GM23338 (cell line): Measurements from ENCODE around the gene NRCAM. TPM values are rescaled to one million over a fixed set of nuclear protein-coding genes. Genes with fewer than 3 reads are reported as not detected.

Experiments
- ATAC-seq: fragments of 200-7000 bp; cut with Tn5 transposase; 3 replicates; pipeline ENCODE4 v1.9.1; 2020
- DNase-seq: peaks from one replicate; pipeline ENCODE4 v3.0.0-alpha.2; 2015; ENCODE audit warnings: low spot score
- H2AFZ ChIP-seq: fragments of 200-600 bp; sonication (generic); 2 replicates; pipeline ENCODE4 v1.8.0; 2016; ENCODE audit warnings: antibody characterized with exemption, mild to moderate bottlenecking, moderate library complexity
- H3F3A ChIP-seq: fragments of 200-600 bp; sonication (generic); replicated peaks from 2 replicates; pipeline ENCODE4 v1.8.0; 2017; ENCODE audit warnings: antibody characterized with exemption, mixed run types, low read depth
- H3K27ac ChIP-seq: fragments of 200-600 bp; sonication (generic); 2 replicates; pipeline ENCODE4 v1.6.1; 2016; ENCODE audit warnings: low read depth
- H3K27me3 ChIP-seq: fragments of 200-600 bp; sonication (generic); 2 replicates; pipeline ENCODE4 v1.8.0; 2016; ENCODE audit warnings: mild to moderate bottlenecking, mixed run types, moderate library complexity; ENCODE audit not compliant: insufficient read depth
- H3K36me3 ChIP-seq: fragments of 200-600 bp; sonication (generic); 2 replicates; pipeline ENCODE4 v1.8.0; 2016; ENCODE audit warnings: mild to moderate bottlenecking; ENCODE audit not compliant: insufficient read depth
- H3K4me1 ChIP-seq: fragments of 200-600 bp; sonication (generic); 2 replicates; pipeline ENCODE4 v1.8.0; 2016; ENCODE audit warnings: mild to moderate bottlenecking, moderate library complexity; ENCODE audit not compliant: insufficient read depth
- H3K4me2 ChIP-seq: fragments of 200-600 bp; sonication (generic); 2 replicates; pipeline ENCODE4 v1.7.1; 2017; ENCODE audit warnings: mixed run types
- H3K4me3 ChIP-seq: fragments of 200-600 bp; sonication (generic); 2 replicates; pipeline ENCODE4 v1.6.1; 2016; ENCODE audit warnings: mixed run types
- H3K79me2 ChIP-seq: fragments of 200-600 bp; sonication (generic); replicated peaks from 2 replicates; pipeline ENCODE4 v1.8.0; 2017; ENCODE audit warnings: mild to moderate bottlenecking; ENCODE audit not compliant: insufficient read depth
- H3K9me2 ChIP-seq: fragments of 200-600 bp; sonication (generic); 2 replicates; pipeline ENCODE4 v1.8.0; 2017; ENCODE audit not compliant: insufficient read depth
- H4K20me1 ChIP-seq: fragments of 200-600 bp; sonication (generic); replicated peaks from 2 replicates; pipeline ENCODE4 v1.8.0; 2017; ENCODE audit warnings: mild to moderate bottlenecking; ENCODE audit not compliant: insufficient read depth
- H3K27ac Mint-ChIP-seq: 2 replicates; pipeline ENCODE4 v1.8.0; 2020; ENCODE audit warnings: inconsistent platforms, mild to moderate bottlenecking, moderate library complexity, mixed read lengths
- H3K27me3 Mint-ChIP-seq: 3 replicates; pipeline ENCODE4 v1.8.0; 2022; ENCODE audit warnings: low read depth, mild to moderate bottlenecking, moderate library complexity, mixed read lengths, inconsistent platforms; ENCODE audit not compliant: insufficient read depth, poor library complexity
- H3K36me3 Mint-ChIP-seq: 3 replicates; pipeline ENCODE4 v1.8.0; 2021; ENCODE audit warnings: low read depth, mild to moderate bottlenecking, inconsistent platforms, moderate library complexity, mixed read lengths
- H3K4me1 Mint-ChIP-seq: 3 replicates; pipeline ENCODE4 v1.8.0; 2020; ENCODE audit warnings: mild to moderate bottlenecking, inconsistent platforms, mixed read lengths
- H3K4me3 Mint-ChIP-seq: 3 replicates; pipeline ENCODE4 v1.8.0; 2021; ENCODE audit warnings: moderate library complexity, mild to moderate bottlenecking, inconsistent platforms, mixed read lengths
- H3K9me3 Mint-ChIP-seq: 3 replicates; pipeline ENCODE4 v1.8.0; 2020; ENCODE audit warnings: moderate library complexity, mild to moderate bottlenecking, inconsistent platforms, mixed read lengths
- CREB1 ChIP-seq: fragments of 250-450 bp; sonication (Bioruptor Pico); IDR thresholded peaks from 2 replicates; pipeline ENCODE4 v1.5.0; 2020; ENCODE audit warnings: low read depth, mild to moderate bottlenecking, moderate library complexity
- ETS1 ChIP-seq: IDR thresholded peaks from 2 replicates; pipeline ENCODE4 v1.6.1; 2016; ENCODE audit warnings: antibody characterized with exemption
- EZH2 ChIP-seq: fragments of 200-600 bp; sonication (generic); IDR thresholded peaks from one replicate; pipeline ENCODE4 v1.8.0; 2017; ENCODE audit warnings: antibody characterized with exemption, mild to moderate bottlenecking, low read depth; ENCODE audit not compliant: unreplicated experiment
- EZH2phosphoT487 ChIP-seq: fragments of 200-600 bp; sonication (generic); IDR thresholded peaks from one replicate; pipeline ENCODE4 v1.8.1; 2018; ENCODE audit warnings: antibody characterized with exemption; ENCODE audit not compliant: unreplicated experiment
- JUNB ChIP-seq: IDR thresholded peaks from one replicate; pipeline ENCODE4 v1.6.1; 2016; ENCODE audit warnings: antibody characterized with exemption; ENCODE audit not compliant: unreplicated experiment
- NANOG ChIP-seq: IDR thresholded peaks from 2 replicates; pipeline ENCODE4 v1.6.1; 2016; ENCODE audit warnings: antibody characterized with exemption, borderline replicate concordance
- POLR2AphosphoS5 ChIP-seq: IDR thresholded peaks from 2 replicates; pipeline ENCODE4 v1.6.1; 2016; ENCODE audit warnings: antibody characterized with exemption, low read depth
- REST ChIP-seq: IDR thresholded peaks from one replicate; pipeline ENCODE4 v1.6.1; 2018; ENCODE audit warnings: antibody characterized with exemption; ENCODE audit not compliant: unreplicated experiment
- STAT1 ChIP-seq: IDR thresholded peaks from one replicate; pipeline ENCODE4 v1.6.1; 2016; ENCODE audit warnings: antibody characterized with exemption; ENCODE audit not compliant: unreplicated experiment
- ZNF114 ChIP-seq: fragments of 250-450 bp; sonication (Bioruptor Pico); IDR thresholded peaks from 2 replicates; pipeline ENCODE4 v1.5.0; 2020; ENCODE audit warnings: mild to moderate bottlenecking, moderate library complexity
- ZNF331 ChIP-seq: fragments of 250-450 bp; sonication (Bioruptor Pico); IDR thresholded peaks from 2 replicates; pipeline ENCODE4 v1.5.0; 2020; ENCODE audit warnings: low read depth, mild to moderate bottlenecking, moderate library complexity
- ZNF462 ChIP-seq: fragments of 250-450 bp; sonication (Bioruptor Pico); IDR thresholded peaks from 2 replicates; pipeline ENCODE4 v1.5.0; 2020; ENCODE audit warnings: mild to moderate bottlenecking, moderate library complexity
- polyA plus RNA-seq: library from polyadenylated mRNA; unstranded; fragments of >200 nt; fragmentation: Nextera tagmentation; extraction: Ambion mirVana; gene quantifications from 2 replicates; pipeline ENCODE4 v1.2.1, GENCODE V29; 2016
- total RNA-seq: library from RNA; depleted of rRNA; stranded (reverse); fragments of >200 nt; shearing (Covaris generic); gene quantifications from 2 replicates; pipeline ENCODE4 v1.2.3, GENCODE V29; 2014
- TF ChIP-seq, protein P1 (sequence below), 2 experiments: fragments of 200-600 bp in 1 of 2; sonication (generic) in 1 of 2; conservative IDR thresholded peaks; 2 replicates each; pipeline versions ENCODE4 v1.5.1 to v1.6.1; 2016 to 2017; ENCODE audit warnings: antibody characterized with exemption in 2 of 2, low read depth in 2 of 2, mild to moderate bottlenecking in 2 of 2, moderate library complexity in 1 of 2

Gene NRCAM
- total and polyA plus RNA-seq, 2 experiments from 2014 or later: 2.5 to 6.8 TPM

DNA sequence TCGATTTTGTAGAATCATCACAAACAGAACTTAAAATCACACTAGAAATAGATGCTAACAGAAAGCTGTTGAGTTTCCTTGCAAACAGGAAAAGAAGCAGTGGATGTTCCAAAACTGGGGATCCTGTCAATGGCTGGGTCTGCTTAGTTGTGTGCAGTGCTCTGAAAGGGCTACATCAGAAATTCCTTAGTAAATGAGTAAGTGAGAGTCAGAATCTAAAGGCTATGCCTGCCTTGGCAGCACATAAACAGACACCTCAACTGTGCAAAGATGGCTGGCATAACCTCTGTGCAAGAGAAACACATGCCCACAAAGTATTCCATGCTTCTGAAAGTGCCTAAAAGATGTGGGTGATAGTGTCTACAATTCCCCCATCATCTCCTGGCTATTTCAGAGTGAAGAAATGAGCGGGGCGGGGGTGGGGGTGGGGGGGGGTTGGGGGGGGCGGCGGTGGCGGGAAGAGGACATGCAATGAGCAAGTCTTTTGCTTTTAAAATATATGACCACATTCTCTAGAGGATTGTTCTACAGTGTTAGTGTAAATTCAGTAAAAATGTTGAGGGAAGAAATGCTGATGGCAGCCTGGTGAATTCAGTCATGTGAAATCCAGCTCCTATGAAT lies 187.9 kb downstream of the NRCAM start (continued):
- no peak for TF ChIP-seq CREB1 (CRISPR knock-in tag)

- no peaks in the 10 kb centered on the region for H3K79me2 ChIP-seq
- DNase-seq (no peak), ATAC-seq (no peak)
- H3K27me3 ChIP-seq: no peaks in the 10 kb centered on the region
- TF ChIP-seq ETS1 (no peak), EZH2 (no peak), CREB1 (CRISPR knock-in tag) (no peak), EZH2phosphoT487 (no peak), POLR2AphosphoS5 (no peak), STAT1 (no peak), ZNF331 (no peak), NANOG (no peak), ZNF114 (no peak), ZNF462 (CRISPR knock-in tag) (no peak), JUNB (no peak), REST (no peak)
- TF ChIP-seq, protein P1, sequence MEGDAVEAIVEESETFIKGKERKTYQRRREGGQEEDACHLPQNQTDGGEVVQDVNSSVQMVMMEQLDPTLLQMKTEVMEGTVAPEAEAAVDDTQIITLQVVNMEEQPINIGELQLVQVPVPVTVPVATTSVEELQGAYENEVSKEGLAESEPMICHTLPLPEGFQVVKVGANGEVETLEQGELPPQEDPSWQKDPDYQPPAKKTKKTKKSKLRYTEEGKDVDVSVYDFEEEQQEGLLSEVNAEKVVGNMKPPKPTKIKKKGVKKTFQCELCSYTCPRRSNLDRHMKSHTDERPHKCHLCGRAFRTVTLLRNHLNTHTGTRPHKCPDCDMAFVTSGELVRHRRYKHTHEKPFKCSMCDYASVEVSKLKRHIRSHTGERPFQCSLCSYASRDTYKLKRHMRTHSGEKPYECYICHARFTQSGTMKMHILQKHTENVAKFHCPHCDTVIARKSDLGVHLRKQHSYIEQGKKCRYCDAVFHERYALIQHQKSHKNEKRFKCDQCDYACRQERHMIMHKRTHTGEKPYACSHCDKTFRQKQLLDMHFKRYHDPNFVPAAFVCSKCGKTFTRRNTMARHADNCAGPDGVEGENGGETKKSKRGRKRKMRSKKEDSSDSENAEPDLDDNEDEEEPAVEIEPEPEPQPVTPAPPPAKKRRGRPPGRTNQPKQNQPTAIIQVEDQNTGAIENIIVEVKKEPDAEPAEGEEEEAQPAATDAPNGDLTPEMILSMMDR (conservative IDR thresholded peaks at IDR 0.05; ENCODE audit: low read depth in 2 of 2): no peak
- no peaks in the 10 kb centered on the region for H3K36me3 Mint-ChIP-seq
- no peaks in the 10 kb centered on the region for H3K36me3 ChIP-seq
- H3K9me3 Mint-ChIP-seq: no peaks in the 10 kb centered on the region
- no peaks in the 10 kb centered on the region for H3K27me3 Mint-ChIP-seq
- peaks cover 11% of the 10 kb centered on the region; the same call in 2 of the 3 replicates for H3K4me1 Mint-ChIP-seq
- peaks cover 8% of the 10 kb centered on the region for H3K4me1 ChIP-seq
- H3K4me2 ChIP-seq: no peak overlapping the region
- H4K20me1 ChIP-seq: no peaks in the 10 kb centered on the region
- no peak overlapping the region for H3K27ac ChIP-seq
- H3K4me3 Mint-ChIP-seq: no peak overlapping the region
- no peak overlapping the region for H3K27ac Mint-ChIP-seq
- no peaks in the 10 kb centered on the region for H3F3A ChIP-seq
- H3K4me3 ChIP-seq: no peak overlapping the region
- H2AFZ ChIP-seq: no peak overlapping the region
- H3K9me2 ChIP-seq: no peaks in the 10 kb centered on the region
Observed at GRCh38 chr7:108267615-108268014, 188.6 kb downstream of the NRCAM start.
